H1 (cell line): ENCODE measurements around the gene AOPEP. TPM values are rescaled to one million over a fixed set of nuclear protein-coding genes. Genes with fewer than 3 reads are reported as not detected.

Experiments used
- CTCF ChIA-PET: fragments of 300-600 bp; sonication (Branson Sonifier 250); formaldehyde crosslinking; loops from one replicate; lab custom pipeline; 2021; ENCODE audit not compliant: partially characterized antibody; lab: Charles Lee
- POLR2A ChIA-PET: fragments of 300-600 bp; sonication (Branson Sonifier 250); formaldehyde crosslinking; loops from one replicate; lab custom pipeline; 2021; ENCODE audit warnings: inconsistent platforms; ENCODE audit not compliant: partially characterized antibody; lab: Charles Lee
- DNase-seq, 2 experiments: peaks; one replicate each; pipeline versions ENCODE4 v3.0.0 to v3.0.0-alpha.2; 2010 to 2022; ENCODE audit warnings: low spot score in 2 of 2, low read depth in 1 of 2, mixed read lengths in 1 of 2
- FAIRE-seq: peaks from 2 replicates; lab custom pipeline; 2011; peaks lifted over from hg19 to GRCh38; lab: Jason Lieb, UNC
- H2AFZ ChIP-seq: 2 replicates; pipeline ENCODE4 v1.8.1; 2012; ENCODE audit warnings: low read length, inconsistent platforms
- H2AK5ac ChIP-seq: 2 replicates; pipeline ENCODE4 v1.6.1; 2013; ENCODE audit warnings: low read depth, low read length
- H2BK120ac ChIP-seq: replicated peaks from 2 replicates; pipeline ENCODE3; 2013; ENCODE audit warnings: low read depth, low read length, inconsistent platforms
- H2BK12ac ChIP-seq: 2 replicates; pipeline ENCODE4 v1.6.1; 2013; ENCODE audit warnings: low read depth, low read length
- H2BK15ac ChIP-seq: 2 replicates; pipeline ENCODE4 v1.6.1; 2013; ENCODE audit warnings: low read length
- H2BK20ac ChIP-seq: 2 replicates; pipeline ENCODE4 v1.6.1; 2013; ENCODE audit warnings: low read length
- H2BK5ac ChIP-seq: 2 replicates; pipeline ENCODE4 v1.6.1; 2013; ENCODE audit warnings: low read depth, low read length
- H3K14ac ChIP-seq: 2 replicates; pipeline ENCODE4 v1.6.1; 2013; ENCODE audit warnings: inconsistent platforms; ENCODE audit not compliant: insufficient read length
- H3K18ac ChIP-seq: 2 replicates; pipeline ENCODE4 v1.6.1; 2013; ENCODE audit warnings: low read length; ENCODE audit errors: extremely low read depth
- H3K23ac ChIP-seq: 2 replicates; pipeline ENCODE4 v1.6.1; 2013; ENCODE audit warnings: inconsistent platforms; ENCODE audit not compliant: insufficient read length
- H3K23me2 ChIP-seq: 2 replicates; pipeline ENCODE4 v1.6.1; 2013; ENCODE audit warnings: low read depth, low read length
- H3K27ac ChIP-seq: 2 replicates; pipeline ENCODE4 v1.6.1; 2011; ENCODE audit warnings: low read depth, low read length, inconsistent platforms
- H3K27me3 ChIP-seq, 4 experiments: replicated peaks in 1 of 4; 1 replicate in 1 of 4; 2 replicates in 3 of 4; pipeline versions ENCODE4 v1.6.1 to v1.8.1; 2011 to 2013; ENCODE audit warnings: low read length in 3 of 4, mild to moderate bottlenecking in 3 of 4, inconsistent platforms in 2 of 4, mixed read lengths in 2 of 4, moderate library complexity in 1 of 4; ENCODE audit not compliant: control insufficient read depth in 3 of 4, insufficient read depth in 3 of 4; ENCODE audit errors: extremely low read depth in 1 of 4
- H3K36me3 ChIP-seq, 4 experiments: 2 replicates each; pipeline versions ENCODE4 v1.6.1 to v1.8.1; 2011 to 2013; ENCODE audit warnings: mild to moderate bottlenecking in 4 of 4, low read length in 3 of 4, moderate library complexity in 2 of 4, control low read depth in 1 of 4, inconsistent platforms in 1 of 4; ENCODE audit not compliant: insufficient read depth in 4 of 4, control insufficient read depth in 2 of 4
- H3K4ac ChIP-seq: replicated peaks from 2 replicates; pipeline ENCODE3; 2013; ENCODE audit warnings: low read length, low read depth, mixed read lengths, inconsistent platforms; ENCODE audit not compliant: insufficient read length
- H3K4me1 ChIP-seq, 4 experiments: replicated peaks in 1 of 4; 1 replicate in 1 of 4; 2 replicates in 3 of 4; pipeline versions ENCODE4 v1.6.1 to v1.8.1; 2011 to 2013; ENCODE audit warnings: low read length in 3 of 4, inconsistent platforms in 2 of 4, mixed read lengths in 1 of 4; ENCODE audit not compliant: insufficient read depth in 4 of 4, control insufficient read depth in 3 of 4
- H3K4me2 ChIP-seq, 2 experiments: 2 replicates each; pipeline versions ENCODE4 v1.6.1 to v1.8.1; 2011 to 2013; ENCODE audit warnings: low read depth in 2 of 2, low read length in 2 of 2, control low read depth in 1 of 2, inconsistent platforms in 1 of 2, mild to moderate bottlenecking in 1 of 2; ENCODE audit not compliant: insufficient read depth in 1 of 2
- H3K4me3 ChIP-seq, 4 experiments: fragments of 200-600, 300-600 bp in 1 of 4; sonication (generic), shearing (Covaris generic), sonication (Bioruptor Twin) in 1 of 4; 2 replicates each; pipeline versions ENCODE4 v1.5.1 to v1.8.1; 2011 to 2016; ENCODE audit warnings: low read length in 4 of 4, low read depth in 3 of 4, control low read depth in 2 of 4, inconsistent platforms in 2 of 4, mild to moderate bottlenecking in 2 of 4, mixed read lengths in 1 of 4, moderate library complexity in 1 of 4; ENCODE audit not compliant: insufficient read depth in 2 of 4; ENCODE audit errors: extremely low read depth in 1 of 4
- H3K56ac ChIP-seq: replicated peaks from 2 replicates; pipeline ENCODE3; 2013; ENCODE audit warnings: low read depth, mild to moderate bottlenecking, mixed read lengths, low read length, inconsistent platforms; ENCODE audit not compliant: insufficient read length
- H3K79me1 ChIP-seq: 2 replicates; pipeline ENCODE4 v1.6.1; 2013; ENCODE audit warnings: low read depth, low read length, control low read depth
- H3K79me2 ChIP-seq, 2 experiments: 2 replicates each; pipeline versions ENCODE4 v1.6.1 to v1.8.1; 2012 to 2013; ENCODE audit warnings: low read length in 2 of 2, mild to moderate bottlenecking in 2 of 2, inconsistent platforms in 1 of 2; ENCODE audit not compliant: insufficient read depth in 2 of 2, control insufficient read depth in 1 of 2
- H3K9ac ChIP-seq, 4 experiments: replicated peaks in 1 of 4; 1 replicate in 1 of 4; 2 replicates in 3 of 4; pipeline versions ENCODE4 v1.6.1 to v1.8.1; 2011 to 2013; ENCODE audit warnings: low read depth in 3 of 4, low read length in 3 of 4, control low read depth in 2 of 4, mild to moderate bottlenecking in 2 of 4, moderate library complexity in 2 of 4, inconsistent platforms in 1 of 4; ENCODE audit errors: extremely low read depth in 1 of 4
- H3K9me3 ChIP-seq, 2 experiments: 2 replicates each; pipeline versions ENCODE4 v1.6.1 to v1.8.1; 2012 to 2013; ENCODE audit warnings: mild to moderate bottlenecking in 2 of 2, moderate library complexity in 2 of 2, control low read depth in 1 of 2, inconsistent platforms in 1 of 2, low read depth in 1 of 2, low read length in 1 of 2, mixed read lengths in 1 of 2; ENCODE audit not compliant: insufficient read depth in 2 of 2
- H4K20me1 ChIP-seq, 2 experiments: replicated peaks in 1 of 2; 2 replicates each; pipeline versions ENCODE3 to v1.8.1; 2011 to 2013; ENCODE audit warnings: inconsistent platforms in 2 of 2, low read length in 2 of 2, mild to moderate bottlenecking in 1 of 2; ENCODE audit not compliant: insufficient read depth in 2 of 2, control insufficient read depth in 1 of 2
- H4K5ac ChIP-seq: 2 replicates; pipeline ENCODE4 v1.6.1; 2013; ENCODE audit warnings: low read length, low read depth, mixed read lengths, inconsistent platforms; ENCODE audit not compliant: insufficient read length
- H4K8ac ChIP-seq: 2 replicates; pipeline ENCODE4 v1.8.0; 2013; ENCODE audit warnings: mild to moderate bottlenecking, moderate library complexity, low read length, inconsistent platforms; ENCODE audit not compliant: insufficient read depth; ENCODE audit errors: extremely low read depth
- H4K91ac ChIP-seq: replicated peaks from 2 replicates; pipeline ENCODE3; 2013; ENCODE audit warnings: low read length, mixed read lengths, inconsistent platforms; ENCODE audit not compliant: insufficient read length
- EP300 ChIP-seq, 2 experiments: IDR thresholded peaks; 1 replicate in 1 of 2; 2 replicates in 1 of 2; pipeline ENCODE4 v1.6.1; 2011 to 2012; ENCODE audit warnings: low read depth in 2 of 2, low read length in 2 of 2, mild to moderate bottlenecking in 2 of 2, borderline replicate concordance in 1 of 2, inconsistent platforms in 1 of 2, moderate library complexity in 1 of 2
- FOSL1 ChIP-seq: IDR thresholded peaks from 2 replicates; pipeline ENCODE4 v1.6.1; 2011; ENCODE audit warnings: mild to moderate bottlenecking, low read depth, low read length, moderate library complexity; ENCODE audit not compliant: insufficient read depth
- WGBS, 2 experiments: shearing (Covaris generic) in 1 of 2; methylation state at CpG; one replicate each; pipeline versions ENCODE4 v1.1.6 to v1.1.7; 2013 to 2015; ENCODE audit warnings: low lambda C conversion rate in 2 of 2, mixed read lengths in 2 of 2, inconsistent platforms in 1 of 2, low coverage in 1 of 2, missing lambda C conversion rate in 1 of 2; ENCODE audit not compliant: insufficient replicate concordance in 2 of 2, insufficient coverage in 1 of 2, insufficient read length in 1 of 2; ENCODE audit errors: extremely low coverage in 1 of 2, missing lambda C conversion rate in 1 of 2; 5-methylcytosine and 5-hydroxymethylcytosine counted together
- polyA plus RNA-seq, 7 experiments: library from polyadenylated mRNA; depleted of rRNA in 3 of 7; stranded (reverse) in 5 of 7; unstranded in 2 of 7; fragments of >200 nt in 5 of 7; fragments of 200-250 nt in 2 of 7; gene quantifications; 1 replicate in 5 of 7; 2 replicates in 1 of 7; 4 replicates in 1 of 7; pipeline versions ENCODE4 v1.2.1 to v1.2.3, GENCODE V29; 2011 to 2013; ENCODE audit warnings: missing spikeins in 2 of 7, mixed read lengths in 2 of 7
- total RNA-seq: library from RNA; stranded (reverse); fragmentation: NEBNext Ultra II Directional; extraction: Animal tissue kit (Norgen Biotek cat#: 25700); gene quantifications from 2 replicates; pipeline ENCODE4 v1.2.1, GENCODE V29; 2021
- TF ChIP-seq, protein P1 (sequence below): IDR thresholded peaks from 2 replicates; pipeline ENCODE4 v1.6.1; 2012; ENCODE audit warnings: inconsistent platforms

The AOPEP gene
- total and polyA plus RNA-seq, 2 of the 8 experiments (the other 6 are each of a cell fraction or from before 2014, with no cell fraction given) = 6.1 to 14.3 TPM

- Histone ChIP-seq H3K4ac (no peak overlapping the region), H3K36me3 (no peaks in the 10 kb centered on the region), H3K23ac (no peak overlapping the region), H3K23me2 (no peaks in the 10 kb centered on the region), H3K9me3 (no peaks in the 10 kb centered on the region), H3K27me3 (0 out of 7 replicates have a peak, but pooled peaks cover 0 to 2% (median 0%) of the 10 kb centered on the region in 4 experiments), H3K4me1 (peaks cover 0 to 2% (median 0%) of the 10 kb centered on the region in 4 experiments; a peak in 1 of 7 replicates), H2BK12ac (no peak overlapping the region), H3K14ac (no peak overlapping the region), H3K18ac (no peak overlapping the region), H4K91ac (no peak overlapping the region), H2AK5ac (no peak overlapping the region), H3K56ac (no peak overlapping the region), H2AFZ (no peak overlapping the region), H3K4me2 (no peak overlapping the region), H2BK20ac (no peak overlapping the region), H4K5ac (no peak overlapping the region), H3K4me3 (no peak overlapping the region), H2BK15ac (no peak overlapping the region), H3K27ac (no peak overlapping the region), H2BK120ac (no peak overlapping the region), H4K8ac (no peak overlapping the region), H4K20me1 (no peaks in the 10 kb centered on the region), H3K9ac (no peak overlapping the region), H3K79me2 (no peaks in the 10 kb centered on the region), H2BK5ac (no peak overlapping the region), H3K79me1 (no peaks in the 10 kb centered on the region)
- FAIRE-seq = no peak
- TF ChIP-seq FOSL1 = no peak
- TF ChIP-seq EP300 (IDR thresholded peaks at IDR 0.05; ENCODE audit: borderline replicate concordance in 1 of 2, low read depth in 2 of 2, low read length in 2 of 2) = no peak
- TF ChIP-seq, protein P1, sequence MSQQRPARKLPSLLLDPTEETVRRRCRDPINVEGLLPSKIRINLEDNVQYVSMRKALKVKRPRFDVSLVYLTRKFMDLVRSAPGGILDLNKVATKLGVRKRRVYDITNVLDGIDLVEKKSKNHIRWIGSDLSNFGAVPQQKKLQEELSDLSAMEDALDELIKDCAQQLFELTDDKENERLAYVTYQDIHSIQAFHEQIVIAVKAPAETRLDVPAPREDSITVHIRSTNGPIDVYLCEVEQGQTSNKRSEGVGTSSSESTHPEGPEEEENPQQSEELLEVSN = no peak
- CTCF ChIA-PET = no interaction called here
- 88% methylated on average over 3 of the region's 3 CpGs; no CpG with 5 or more reads in 1 of the 2 experiments for WGBS, 2 experiments
- no peak for DNase-seq
- POLR2A ChIA-PET = no interaction called here
Observed at GRCh38 chr9:94700445-94700844, 26.1 kb upstream of the AOPEP start.
